Measurements from ENCODE around the gene RNU6-9.

The RNU6-9 gene

DNA sequence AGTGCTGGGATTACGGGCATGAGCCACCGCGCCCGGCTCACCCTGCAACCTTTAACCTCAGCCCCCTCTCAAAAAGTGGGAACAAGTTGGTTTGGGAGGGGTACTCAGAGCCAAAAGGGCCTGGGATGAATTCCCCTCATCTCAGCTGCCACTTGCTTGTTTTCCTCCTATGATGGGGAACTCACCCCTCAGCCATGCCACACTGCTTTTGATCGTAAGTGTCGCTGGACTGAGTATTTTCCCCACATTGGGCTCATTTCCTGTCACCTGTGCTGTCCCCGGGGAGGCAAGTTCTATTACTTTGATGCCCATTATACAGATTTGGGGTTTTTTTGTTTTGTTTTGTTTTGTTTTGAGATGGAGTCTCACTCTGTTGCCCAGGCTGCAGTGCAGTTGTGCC is 13.2 kb downstream of the RNU6-9 start:
- no peak overlapping the region for H3K4me3 ChIP-seq (ENCODE audit: low read depth, low read length)
- CTCF ChIA-PET: interaction anchor here (1.5 to 2.6 kb wide), 3 partner anchors 14 to 136 kb away, joined by 3 to 8 read pairs (median 4); partner anchors contain the start of gene MED16
- POLR2A ChIA-PET: no interaction called here
- no peak for DNase-seq (ENCODE audit: low read depth, low spot score)
- TF ChIP-seq, protein P1, sequence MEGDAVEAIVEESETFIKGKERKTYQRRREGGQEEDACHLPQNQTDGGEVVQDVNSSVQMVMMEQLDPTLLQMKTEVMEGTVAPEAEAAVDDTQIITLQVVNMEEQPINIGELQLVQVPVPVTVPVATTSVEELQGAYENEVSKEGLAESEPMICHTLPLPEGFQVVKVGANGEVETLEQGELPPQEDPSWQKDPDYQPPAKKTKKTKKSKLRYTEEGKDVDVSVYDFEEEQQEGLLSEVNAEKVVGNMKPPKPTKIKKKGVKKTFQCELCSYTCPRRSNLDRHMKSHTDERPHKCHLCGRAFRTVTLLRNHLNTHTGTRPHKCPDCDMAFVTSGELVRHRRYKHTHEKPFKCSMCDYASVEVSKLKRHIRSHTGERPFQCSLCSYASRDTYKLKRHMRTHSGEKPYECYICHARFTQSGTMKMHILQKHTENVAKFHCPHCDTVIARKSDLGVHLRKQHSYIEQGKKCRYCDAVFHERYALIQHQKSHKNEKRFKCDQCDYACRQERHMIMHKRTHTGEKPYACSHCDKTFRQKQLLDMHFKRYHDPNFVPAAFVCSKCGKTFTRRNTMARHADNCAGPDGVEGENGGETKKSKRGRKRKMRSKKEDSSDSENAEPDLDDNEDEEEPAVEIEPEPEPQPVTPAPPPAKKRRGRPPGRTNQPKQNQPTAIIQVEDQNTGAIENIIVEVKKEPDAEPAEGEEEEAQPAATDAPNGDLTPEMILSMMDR (IDR thresholded peaks at IDR 0.05; ENCODE audit: insufficient read depth, low read length, missing control alignments): no peak

DNA sequence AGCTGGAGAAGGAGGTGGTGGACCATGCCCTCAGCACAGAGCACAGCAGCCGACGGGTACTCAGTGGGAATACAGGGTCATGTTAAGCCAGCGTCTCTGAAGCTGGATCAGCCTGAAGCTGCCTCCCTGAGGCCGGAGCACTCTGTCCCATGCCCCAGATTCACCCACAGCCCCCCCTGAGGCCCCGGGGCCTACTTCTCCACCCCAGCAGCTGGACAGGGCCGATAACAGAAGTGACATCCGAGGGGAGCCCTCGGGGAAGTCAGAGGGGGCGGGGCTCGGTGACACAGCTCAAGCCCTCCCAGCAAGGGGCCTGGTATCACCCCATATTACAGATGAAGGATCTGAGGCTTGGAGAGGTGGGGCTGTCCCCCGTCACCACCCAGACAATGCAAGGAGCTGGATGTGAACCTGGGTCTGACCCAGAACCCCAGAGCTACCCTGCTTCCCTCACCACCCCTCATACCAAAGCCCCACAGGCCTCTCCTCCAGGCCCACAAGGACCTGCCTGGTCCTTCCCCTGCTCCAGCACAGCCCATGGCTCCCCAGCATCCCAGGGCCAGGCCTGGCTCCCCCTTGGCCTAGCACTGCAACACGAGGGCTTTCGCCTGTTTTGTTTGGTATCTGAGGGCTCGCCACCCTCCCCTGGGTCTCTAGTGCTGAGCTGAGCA is 14.0 kb downstream of the RNU6-9 start:
- ChIA-PET CTCF (interaction anchor here (1.5 to 2.6 kb wide), 2 partner anchors 15 to 137 kb away, joined by 3 to 8 read pairs; partner anchors contain the start of gene MED16), POLR2A (no interaction called here)
- no peak overlapping the region for H3K4me3 ChIP-seq (ENCODE audit: low read depth, low read length)
- no peak for DNase-seq (ENCODE audit: low read depth, low spot score)
- TF ChIP-seq, protein P1 (IDR thresholded peaks at IDR 0.05; ENCODE audit: insufficient read depth, low read length, missing control alignments): no peak

DNA sequence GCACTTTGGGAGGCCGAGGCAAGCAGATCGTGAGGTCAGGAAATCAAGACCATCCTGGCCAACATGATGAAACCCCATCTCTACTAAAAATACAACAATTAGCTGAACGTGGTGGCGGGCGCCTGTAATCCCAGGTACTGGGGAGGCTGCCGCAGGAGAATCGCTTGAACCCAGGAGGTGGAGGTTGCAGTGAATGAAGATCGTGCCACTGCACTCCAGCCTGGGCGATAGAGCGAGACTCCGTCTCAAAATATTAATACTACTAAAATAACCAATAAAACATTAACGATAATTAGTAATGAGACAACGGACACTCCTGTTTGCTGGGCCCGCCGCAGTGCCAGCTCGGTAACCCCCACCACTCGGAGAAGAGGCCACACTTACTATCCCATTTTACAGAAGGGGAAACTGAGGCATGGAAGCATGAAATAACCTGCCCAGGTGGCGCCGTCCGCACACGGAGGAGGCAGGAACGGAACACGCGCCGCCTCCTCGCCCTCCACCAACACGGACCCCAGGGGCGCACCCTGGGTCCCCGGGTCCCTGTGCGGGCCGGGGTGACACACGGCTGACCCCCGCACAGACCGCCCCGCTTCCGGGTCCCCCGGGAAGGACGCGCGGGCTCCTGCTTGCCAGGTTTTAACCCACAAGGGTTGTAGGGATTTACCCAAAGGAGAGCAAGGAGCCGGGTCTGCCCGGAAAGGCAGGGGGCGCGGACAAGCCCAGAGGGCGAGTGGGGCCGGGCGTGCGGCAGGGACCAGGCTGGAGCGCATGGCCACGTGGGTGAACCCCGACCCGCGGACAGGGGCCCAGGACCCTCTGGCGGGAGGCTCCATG is 18.1 kb downstream of the RNU6-9 start:
- POLR2A ChIA-PET: no interaction called here
- peak overlapping the region; percentile 30; the same call in 1 of the 2 replicates for H3K4me3 ChIP-seq (ENCODE audit: low read depth, low read length)
- DNase-seq (ENCODE audit: low read depth, low spot score): no peak
- TF ChIP-seq, protein P1 (IDR thresholded peaks at IDR 0.05; ENCODE audit: insufficient read depth, low read length, missing control alignments): no peak
- CTCF ChIA-PET: no interaction called here

DNA sequence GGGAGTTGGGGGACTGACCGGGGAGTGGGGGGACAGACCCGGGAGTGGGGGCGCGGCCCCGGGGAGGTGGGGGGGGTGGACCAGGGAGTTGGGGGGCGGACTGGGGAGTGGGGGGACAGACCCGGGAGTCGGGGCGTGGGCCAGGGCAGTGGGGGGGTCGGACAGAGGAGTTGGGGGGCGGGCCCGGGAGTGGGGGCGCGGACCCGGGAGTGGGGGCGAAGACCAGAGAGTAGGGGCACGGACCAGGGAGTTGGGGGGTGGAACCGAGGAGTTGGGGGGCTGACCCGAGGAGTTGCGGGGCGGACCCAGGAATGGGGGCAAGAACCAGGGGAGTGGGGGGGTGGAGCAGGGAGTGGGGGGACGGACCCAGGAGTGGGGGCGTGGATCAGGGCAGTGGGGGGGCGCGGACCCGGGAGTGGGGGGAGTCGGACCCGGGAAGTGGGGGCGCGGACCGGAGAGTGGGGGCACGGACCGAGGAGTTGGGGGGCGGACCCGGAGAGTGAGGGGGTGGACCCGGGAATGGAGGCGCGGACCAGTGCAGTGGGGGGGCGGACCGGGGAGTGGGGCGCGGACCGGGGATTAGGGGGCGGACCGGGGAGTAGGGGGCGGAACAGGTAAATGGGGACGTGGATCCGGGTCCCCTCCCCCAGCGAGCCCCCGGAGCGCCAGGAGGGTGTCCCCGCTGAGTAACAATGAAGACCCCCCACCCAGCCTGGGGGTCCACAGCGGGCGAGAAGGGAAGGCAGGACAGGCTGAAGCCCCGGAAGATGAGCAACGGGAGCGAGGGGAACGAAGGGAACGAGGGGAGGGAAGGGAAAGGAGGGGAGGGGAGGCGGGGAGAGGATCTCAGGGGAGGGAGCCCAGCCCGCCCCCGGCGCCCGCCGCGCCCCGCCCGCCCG is 19.1 kb downstream of the RNU6-9 start:
- ChIA-PET POLR2A (no interaction called here), CTCF (no interaction called here)
- peak overlapping the region; percentile 88 for H3K4me3 ChIP-seq (ENCODE audit: low read depth, low read length)
- DNase-seq (ENCODE audit: low read depth, low spot score): no peak
- TF ChIP-seq, protein P1 (IDR thresholded peaks at IDR 0.05; ENCODE audit: insufficient read depth, low read length, missing control alignments): no peak

DNA sequence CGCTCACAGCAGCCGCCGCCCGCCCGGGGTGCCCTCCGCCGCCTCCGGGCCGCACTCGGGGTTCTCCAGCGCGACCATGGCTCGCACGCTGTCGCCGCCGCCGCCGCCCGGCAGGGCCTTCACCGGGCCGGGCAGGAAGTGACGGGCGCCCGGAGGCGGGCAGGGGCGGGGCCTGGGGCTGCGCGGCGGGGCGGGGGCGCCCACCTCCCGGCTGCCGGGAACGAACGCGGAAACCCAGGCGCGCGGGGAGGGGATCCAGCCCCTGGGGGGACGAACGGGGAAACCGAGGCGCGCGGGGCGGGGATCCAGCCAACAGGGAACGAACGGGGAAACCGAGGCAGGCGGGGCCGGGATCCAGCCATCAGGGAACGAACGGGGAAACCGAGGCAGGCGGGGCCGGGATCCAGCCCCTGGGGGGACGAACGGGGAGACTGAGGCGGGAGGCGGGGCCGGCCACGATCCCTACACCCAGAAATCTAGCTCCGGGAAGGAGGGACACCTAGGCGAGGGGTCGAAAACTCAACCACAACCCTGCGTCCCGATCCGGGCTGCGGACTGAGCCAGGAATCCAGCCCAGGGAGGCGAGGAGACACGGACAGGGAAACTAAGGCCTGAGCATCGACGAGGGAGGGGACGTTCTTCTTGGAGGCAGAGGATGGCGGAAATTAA is 19.9 kb downstream of the RNU6-9 start, which contains the start of gene R3HDM4:
Gene R3HDM4, minus strand, starts transcription at position 140 of the 669 bp plus-strand sequence. Its CDS starts 62 bp downstream, at position 78.
- DNase-seq (ENCODE audit: low read depth, low spot score): no peak
- ChIA-PET POLR2A (no interaction called here), CTCF (interaction anchor here (0.9 to 1.2 kb wide), 3 partner anchors 57 to 144 kb away, joined by 3 to 4 read pairs (median 4); no protein-coding TSS in a partner anchor)
- TF ChIP-seq, protein P1 (IDR thresholded peaks at IDR 0.05; ENCODE audit: insufficient read depth, low read length, missing control alignments): no peak
- peak within 1 kb of the TSS; percentile 88 for H3K4me3 ChIP-seq (ENCODE audit: low read depth, low read length)

All from AG04449 (cell line).